HepG2 (cell line): ENCODE data around the gene ANKRD49. TPM values are rescaled to one million over a fixed set of nuclear protein-coding genes. Genes with fewer than 3 reads are reported as not detected.

Source experiments
- CTCF ChIP-seq: sonication (generic); formaldehyde crosslinking; IDR thresholded peaks from 2 replicates; pipeline ENCODE4 v1.5.0; 2020; ENCODE audit warnings: mild to moderate bottlenecking, missing genetic modification reagents, moderate library complexity
- DMAP1 ChIP-seq: IDR thresholded peaks from 2 replicates; pipeline ENCODE4 v1.6.1; 2016
- HNF4A ChIP-seq: sonication (generic); formaldehyde crosslinking; IDR thresholded peaks from 2 replicates; pipeline ENCODE4 v1.4.0; 2020; ENCODE audit warnings: missing genetic modification reagents
- HNRNPH1 ChIP-seq: fragments of 200-400 bp; formaldehyde crosslinking; optimal IDR thresholded peaks from 2 replicates; pipeline ENCODE3; 2017; ENCODE audit warnings: mild to moderate bottlenecking, low read depth, low read length
- KDM1A ChIP-seq: IDR thresholded peaks from 2 replicates; pipeline ENCODE4 v1.6.1; 2016; ENCODE audit warnings: missing compliant biosample characterization
- MTERF4 ChIP-seq: sonication (generic); formaldehyde crosslinking; IDR thresholded peaks from 2 replicates; pipeline ENCODE4 v1.8.0; 2023; ENCODE audit warnings: mild to moderate bottlenecking, missing genetic modification reagents
- NR2F6 ChIP-seq, 2 experiments: IDR thresholded peaks; 2 replicates each; pipeline ENCODE4 v1.6.1; 2016; ENCODE audit warnings: antibody characterized with exemption in 1 of 2, mild to moderate bottlenecking in 1 of 2
- SIX1 ChIP-seq: sonication (generic); formaldehyde crosslinking; IDR thresholded peaks from 2 replicates; pipeline ENCODE4 v1.4.0; 2020; ENCODE audit warnings: missing genetic modification reagents, borderline replicate concordance
- SMC3 ChIP-seq: IDR thresholded peaks from 2 replicates; pipeline ENCODE4 v1.6.1; 2011; ENCODE audit warnings: low read length, improper control_type of control experiment
- STAG1 ChIP-seq: sonication (generic); formaldehyde crosslinking; IDR thresholded peaks from 2 replicates; pipeline ENCODE4 v1.4.0; 2020; ENCODE audit warnings: missing genetic modification reagents
- TP53 ChIP-seq: sonication (generic); formaldehyde crosslinking; conservative IDR thresholded peaks from 2 replicates; pipeline ENCODE4 v1.4.0; 2020; ENCODE audit warnings: missing genetic modification reagents
- ZC3H13 ChIP-seq: sonication (generic); formaldehyde crosslinking; IDR thresholded peaks from 2 replicates; pipeline ENCODE4 v1.8.1; 2023; ENCODE audit warnings: mild to moderate bottlenecking, missing genetic modification reagents, moderate library complexity
- ZFX ChIP-seq: sonication (generic); formaldehyde crosslinking; IDR thresholded peaks from 2 replicates; pipeline ENCODE4 v1.4.0; 2020; ENCODE audit warnings: mild to moderate bottlenecking, low read depth, missing genetic modification reagents, moderate library complexity
- ZKSCAN8 ChIP-seq: IDR thresholded peaks from 2 replicates; pipeline ENCODE4 v1.6.1; 2016; ENCODE audit warnings: borderline replicate concordance, missing genetic modification reagents, missing compliant biosample characterization
- ZNF678 ChIP-seq: sonication (generic); formaldehyde crosslinking; IDR thresholded peaks from 2 replicates; pipeline ENCODE4 v1.4.0; 2020; ENCODE audit warnings: mild to moderate bottlenecking, missing genetic modification reagents
- ZNF713 ChIP-seq: sonication (generic); formaldehyde crosslinking; IDR thresholded peaks from 2 replicates; pipeline ENCODE4 v1.4.0; 2020; ENCODE audit warnings: mild to moderate bottlenecking, missing genetic modification reagents
- ZSCAN22 ChIP-seq: sonication (generic); formaldehyde crosslinking; IDR thresholded peaks from 2 replicates; pipeline ENCODE4 v1.4.0; 2020; ENCODE audit warnings: mild to moderate bottlenecking, missing genetic modification reagents
- polyA plus RNA-seq, 8 experiments: library from polyadenylated mRNA; depleted of rRNA in 3 of 8; stranded (reverse) in 7 of 8; unstranded in 1 of 8; fragments of >200 nt; fragmentation: Illumina TruSeq in 4 of 8; extraction: Trizol in 4 of 8; gene quantifications; 2 replicates each; pipeline versions ENCODE4 v1.2.1 to v1.2.3, GENCODE V29; 2011 to 2016; ENCODE audit warnings: low read depth in 4 of 8, missing spikeins in 1 of 8, mixed read lengths in 1 of 8; ENCODE audit not compliant: insufficient read depth in 1 of 8
- total RNA-seq, 5 experiments: library from RNA; depleted of rRNA; stranded (reverse); fragments of >200 nt; fragmentation: Illumina TruSeq; extraction: Trizol; gene quantifications; 2 replicates each; pipeline ENCODE4 v1.2.3, GENCODE V29; 2016; ENCODE audit warnings: low read depth in 1 of 5
- TF ChIP-seq, protein P1 (sequence below): sonication (generic); formaldehyde crosslinking; conservative IDR thresholded peaks from 2 replicates; pipeline ENCODE4 v1.8.0; 2022; ENCODE audit warnings: missing genetic modification reagents
- TF ChIP-seq, protein P2 (sequence below): IDR thresholded peaks from 2 replicates; pipeline ENCODE4 v1.6.1; 2012; ENCODE audit warnings: low read depth, low read length, improper control_type of control experiment
- TF ChIP-seq, protein P3 (sequence below): sonication (generic); formaldehyde crosslinking; IDR thresholded peaks from 2 replicates; pipeline ENCODE4 v1.5.0; 2020; ENCODE audit warnings: missing genetic modification reagents

The ANKRD49 gene
- total and polyA plus RNA-seq, 2 of the 13 experiments (the other 11 are each of a cell fraction or from before 2014, with no cell fraction given), result 14.2 to 14.3 TPM

DNA sequence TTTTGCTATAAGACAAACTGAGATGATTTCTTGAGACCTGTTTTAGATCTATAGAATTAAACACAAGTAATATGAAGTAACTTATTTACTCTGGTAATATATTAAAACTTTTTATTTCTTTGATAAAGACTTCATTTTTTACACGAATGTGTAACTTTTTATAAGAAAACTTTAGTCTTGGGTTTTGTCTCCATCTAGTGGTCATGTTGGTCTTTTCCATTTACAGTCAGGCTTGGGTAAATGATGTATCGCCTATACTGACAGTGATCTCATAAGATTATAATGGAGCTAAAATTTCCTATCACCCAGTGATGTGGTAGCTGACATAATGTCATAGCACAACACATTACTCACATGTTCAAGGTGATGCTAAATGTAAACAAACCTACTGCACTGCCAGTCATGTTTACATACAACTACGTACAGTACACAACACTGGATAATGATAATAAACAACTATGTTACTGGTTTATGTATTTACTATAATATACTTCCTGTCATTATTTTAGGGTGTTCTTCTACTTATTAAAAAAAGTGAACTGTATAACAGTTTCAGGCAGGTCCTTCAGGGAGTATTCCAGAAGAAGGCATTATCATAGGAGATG, 11.0 kb downstream of the ANKRD49 start (continued):
- TF ChIP-seq, protein P1, sequence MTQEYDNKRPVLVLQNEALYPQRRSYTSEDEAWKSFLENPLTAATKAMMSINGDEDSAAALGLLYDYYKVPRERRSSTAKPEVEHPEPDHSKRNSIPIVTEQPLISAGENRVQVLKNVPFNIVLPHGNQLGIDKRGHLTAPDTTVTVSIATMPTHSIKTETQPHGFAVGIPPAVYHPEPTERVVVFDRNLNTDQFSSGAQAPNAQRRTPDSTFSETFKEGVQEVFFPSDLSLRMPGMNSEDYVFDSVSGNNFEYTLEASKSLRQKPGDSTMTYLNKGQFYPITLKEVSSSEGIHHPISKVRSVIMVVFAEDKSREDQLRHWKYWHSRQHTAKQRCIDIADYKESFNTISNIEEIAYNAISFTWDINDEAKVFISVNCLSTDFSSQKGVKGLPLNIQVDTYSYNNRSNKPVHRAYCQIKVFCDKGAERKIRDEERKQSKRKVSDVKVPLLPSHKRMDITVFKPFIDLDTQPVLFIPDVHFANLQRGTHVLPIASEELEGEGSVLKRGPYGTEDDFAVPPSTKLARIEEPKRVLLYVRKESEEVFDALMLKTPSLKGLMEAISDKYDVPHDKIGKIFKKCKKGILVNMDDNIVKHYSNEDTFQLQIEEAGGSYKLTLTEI (CRISPR knock-in tag), result no peak
- TF ChIP-seq KDM1A, result no peak
- TF ChIP-seq ZNF713, result no peak
- TF ChIP-seq NR2F6 (IDR thresholded peaks at IDR 0.05), result no peak
- no peak for TF ChIP-seq NR2F6 (CRISPR knock-in tag; IDR thresholded peaks at IDR 0.05)
- TF ChIP-seq ZNF678 (CRISPR knock-in tag), result no peak
- no peak for TF ChIP-seq SIX1 (CRISPR knock-in tag)
- TF ChIP-seq, protein P2, sequence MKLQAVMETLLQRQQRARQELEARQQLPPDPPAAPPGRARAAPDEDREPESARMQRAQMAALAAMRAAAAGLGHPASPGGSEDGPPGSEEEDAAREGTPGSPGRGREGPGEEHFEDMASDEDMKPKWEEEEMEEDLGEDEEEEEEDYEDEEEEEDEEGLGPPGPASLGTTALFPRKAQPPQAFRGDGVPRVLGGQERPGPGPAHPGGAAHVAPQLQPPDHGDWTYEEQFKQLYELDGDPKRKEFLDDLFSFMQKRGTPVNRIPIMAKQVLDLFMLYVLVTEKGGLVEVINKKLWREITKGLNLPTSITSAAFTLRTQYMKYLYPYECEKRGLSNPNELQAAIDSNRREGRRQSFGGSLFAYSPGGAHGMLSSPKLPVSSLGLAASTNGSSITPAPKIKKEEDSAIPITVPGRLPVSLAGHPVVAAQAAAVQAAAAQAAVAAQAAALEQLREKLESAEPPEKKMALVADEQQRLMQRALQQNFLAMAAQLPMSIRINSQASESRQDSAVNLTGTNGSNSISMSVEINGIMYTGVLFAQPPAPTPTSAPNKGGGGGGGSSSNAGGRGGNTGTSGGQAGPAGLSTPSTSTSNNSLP, result peak; percentile 68; the same call in 1 of the 2 replicates
- no peak for TF ChIP-seq DMAP1
- peak; percentile 73 for TF ChIP-seq STAG1 (CRISPR knock-in tag)
- TF ChIP-seq TP53, result no peak
- TF ChIP-seq HNRNPH1, result no peak
- TF ChIP-seq ZC3H13 (CRISPR knock-in tag), result no peak
- TF ChIP-seq ZKSCAN8 (CRISPR knock-in tag), result no peak
- TF ChIP-seq ZSCAN22 (CRISPR knock-in tag), result no peak
- no peak for TF ChIP-seq HNF4A (CRISPR knock-in tag)
- no peak for TF ChIP-seq MTERF4 (CRISPR knock-in tag)
- TF ChIP-seq SMC3, result peak; percentile 34
- TF ChIP-seq, protein P3, sequence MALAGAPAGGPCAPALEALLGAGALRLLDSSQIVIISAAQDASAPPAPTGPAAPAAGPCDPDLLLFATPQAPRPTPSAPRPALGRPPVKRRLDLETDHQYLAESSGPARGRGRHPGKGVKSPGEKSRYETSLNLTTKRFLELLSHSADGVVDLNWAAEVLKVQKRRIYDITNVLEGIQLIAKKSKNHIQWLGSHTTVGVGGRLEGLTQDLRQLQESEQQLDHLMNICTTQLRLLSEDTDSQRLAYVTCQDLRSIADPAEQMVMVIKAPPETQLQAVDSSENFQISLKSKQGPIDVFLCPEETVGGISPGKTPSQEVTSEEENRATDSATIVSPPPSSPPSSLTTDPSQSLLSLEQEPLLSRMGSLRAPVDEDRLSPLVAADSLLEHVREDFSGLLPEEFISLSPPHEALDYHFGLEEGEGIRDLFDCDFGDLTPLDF (CRISPR knock-in tag), result no peak
- peak; percentile 63 for TF ChIP-seq CTCF (CRISPR knock-in tag)
- no peak for TF ChIP-seq ZFX (CRISPR knock-in tag)
